ENCODE data around the gene DLL3.

DNA sequence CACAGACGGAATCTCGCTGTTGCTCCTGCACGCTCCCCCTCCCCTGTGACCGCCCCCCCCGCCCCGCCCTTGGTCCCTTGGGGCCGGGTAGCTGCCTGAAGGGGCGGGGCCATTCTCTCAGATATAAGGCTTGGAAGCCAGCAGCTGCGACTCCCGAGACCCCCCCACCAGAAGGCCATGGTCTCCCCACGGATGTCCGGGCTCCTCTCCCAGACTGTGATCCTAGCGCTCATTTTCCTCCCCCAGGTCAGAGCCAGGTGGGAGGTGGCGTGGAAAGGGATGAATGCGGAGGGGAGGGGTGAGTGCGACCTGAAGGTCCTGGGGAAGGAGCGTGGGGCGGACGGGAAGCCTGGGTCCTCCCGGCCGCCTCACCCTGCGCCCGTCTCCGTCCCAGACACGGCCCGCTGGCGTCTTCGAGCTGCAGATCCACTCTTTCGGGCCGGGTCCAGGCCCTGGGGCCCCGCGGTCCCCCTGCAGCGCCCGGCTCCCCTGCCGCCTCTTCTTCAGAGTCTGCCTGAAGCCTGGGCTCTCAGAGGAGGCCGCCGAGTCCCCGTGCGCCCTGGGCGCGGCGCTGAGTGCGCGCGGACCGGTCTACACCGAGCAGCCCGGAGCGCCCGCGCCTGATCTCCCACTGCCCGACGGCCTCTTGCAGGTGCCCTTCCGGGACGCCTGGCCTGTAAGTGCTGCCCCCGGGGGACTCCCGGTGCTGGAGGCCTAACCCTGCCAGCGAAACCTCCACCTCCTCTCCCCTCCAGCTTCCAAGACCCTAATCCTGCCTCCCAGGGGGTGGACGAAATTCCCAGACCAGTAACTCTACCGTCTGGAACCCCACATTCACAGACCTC lies at the start of gene DLL3:
- TF ChIP-seq POLR2AphosphoS5 (IDR thresholded peaks at IDR 0.05), result no peak
- TF ChIP-seq, protein P1, sequence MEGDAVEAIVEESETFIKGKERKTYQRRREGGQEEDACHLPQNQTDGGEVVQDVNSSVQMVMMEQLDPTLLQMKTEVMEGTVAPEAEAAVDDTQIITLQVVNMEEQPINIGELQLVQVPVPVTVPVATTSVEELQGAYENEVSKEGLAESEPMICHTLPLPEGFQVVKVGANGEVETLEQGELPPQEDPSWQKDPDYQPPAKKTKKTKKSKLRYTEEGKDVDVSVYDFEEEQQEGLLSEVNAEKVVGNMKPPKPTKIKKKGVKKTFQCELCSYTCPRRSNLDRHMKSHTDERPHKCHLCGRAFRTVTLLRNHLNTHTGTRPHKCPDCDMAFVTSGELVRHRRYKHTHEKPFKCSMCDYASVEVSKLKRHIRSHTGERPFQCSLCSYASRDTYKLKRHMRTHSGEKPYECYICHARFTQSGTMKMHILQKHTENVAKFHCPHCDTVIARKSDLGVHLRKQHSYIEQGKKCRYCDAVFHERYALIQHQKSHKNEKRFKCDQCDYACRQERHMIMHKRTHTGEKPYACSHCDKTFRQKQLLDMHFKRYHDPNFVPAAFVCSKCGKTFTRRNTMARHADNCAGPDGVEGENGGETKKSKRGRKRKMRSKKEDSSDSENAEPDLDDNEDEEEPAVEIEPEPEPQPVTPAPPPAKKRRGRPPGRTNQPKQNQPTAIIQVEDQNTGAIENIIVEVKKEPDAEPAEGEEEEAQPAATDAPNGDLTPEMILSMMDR (IDR thresholded peaks at IDR 0.05), result no peak

Measured in suprapubic skin (tissue), 3 donors.